CD14-positive monocyte (primary cell): ENCODE measurements around the gene NCOA7. TPM values are rescaled to one million over a fixed set of nuclear protein-coding genes. Genes with fewer than 3 reads are reported as not detected.

Source experiments
- DNase-seq, 3 donors: peaks; one replicate each; pipeline ENCODE4 v3.0.0-alpha.2; 2011 to 2022
- H2AFZ ChIP-seq: 2 replicates; pipeline ENCODE4 v1.6.0; 2012; ENCODE audit warnings: mild to moderate bottlenecking, low read depth, low read length, inconsistent platforms; ENCODE audit not compliant: insufficient read depth, poor library complexity, severe bottlenecking
- H3K27ac ChIP-seq, 2 donors: 1 replicate in 1 of 2; 2 replicates in 1 of 2; pipeline ENCODE4 v1.5.1; 2012 to 2013; ENCODE audit warnings: low read length in 2 of 2, control low read depth in 1 of 2, inconsistent platforms in 1 of 2, low read depth in 1 of 2, mild to moderate bottlenecking in 1 of 2
- H3K27me3 ChIP-seq, 2 donors: one replicate each; pipeline versions ENCODE4 v1.6.0 to v1.6.1; 2011 to 2013; ENCODE audit warnings: low read length in 2 of 2; ENCODE audit not compliant: control insufficient read depth in 2 of 2, insufficient read depth in 2 of 2
- H3K36me3 ChIP-seq, 2 donors: replicated peaks in 1 of 2; 1 replicate in 1 of 2; 2 replicates in 1 of 2; pipeline versions ENCODE4 v1.5.1 to v1.6.1; 2012 to 2013; ENCODE audit warnings: low read length in 2 of 2, control low read depth in 1 of 2, inconsistent platforms in 1 of 2, mild to moderate bottlenecking in 1 of 2; ENCODE audit not compliant: insufficient read depth in 2 of 2, control insufficient read depth in 1 of 2
- H3K4me1 ChIP-seq, 2 donors: 1 replicate in 1 of 2; 2 replicates in 1 of 2; pipeline versions ENCODE4 v1.5.1 to v1.6.1; 2012 to 2013; ENCODE audit warnings: low read length in 2 of 2, control low read depth in 1 of 2, inconsistent platforms in 1 of 2, mild to moderate bottlenecking in 1 of 2, moderate library complexity in 1 of 2; ENCODE audit not compliant: insufficient read depth in 2 of 2, control insufficient read depth in 1 of 2
- H3K4me2 ChIP-seq: replicated peaks from 2 replicates; pipeline ENCODE3; 2012; ENCODE audit warnings: low read length, moderate library complexity, mild to moderate bottlenecking; ENCODE audit not compliant: poor library complexity, severe bottlenecking; ENCODE audit errors: extremely low read depth
- H3K4me3 ChIP-seq, 3 experiments: fragments of 200-600 bp in 1 of 3; sonication (generic) in 1 of 3; replicated peaks in 1 of 3; 1 replicate in 2 of 3; 2 replicates in 1 of 3; pipeline ENCODE4 v1.5.1; 2011 to 2013; ENCODE audit warnings: low read length in 3 of 3, mild to moderate bottlenecking in 3 of 3, control low read depth in 2 of 3, low read depth in 2 of 3, inconsistent platforms in 1 of 3, moderate library complexity in 1 of 3
- H3K79me2 ChIP-seq: 2 replicates; pipeline ENCODE4 v1.6.0; 2012; ENCODE audit warnings: mild to moderate bottlenecking, control low read depth, inconsistent platforms, low read length, moderate library complexity; ENCODE audit not compliant: insufficient read depth
- H3K9ac ChIP-seq: 2 replicates; pipeline ENCODE4 v1.6.0; 2017; ENCODE audit warnings: low read length, mild to moderate bottlenecking; ENCODE audit not compliant: insufficient read depth, poor library complexity, severe bottlenecking
- H3K9me3 ChIP-seq, 2 donors: replicated peaks in 1 of 2; 1 replicate in 1 of 2; 2 replicates in 1 of 2; pipeline versions ENCODE4 v1.5.1 to v1.6.1; 2012 to 2013; ENCODE audit warnings: low read length in 2 of 2, control low read depth in 1 of 2; ENCODE audit not compliant: control insufficient read depth in 1 of 2, insufficient read depth in 1 of 2
- H4K20me1 ChIP-seq: 2 replicates; pipeline ENCODE4 v1.6.0; 2012; ENCODE audit warnings: mild to moderate bottlenecking, low read length, control low read depth, moderate library complexity; ENCODE audit not compliant: insufficient read depth
- H3K27ac Mint-ChIP-seq, 7 donors: one replicate each; pipeline ENCODE4 v1.8.0; 2020; ENCODE audit warnings: mild to moderate bottlenecking in 7 of 7, mixed read lengths in 7 of 7, moderate library complexity in 6 of 7, inconsistent platforms in 2 of 7
- H3K27me3 Mint-ChIP-seq, 3 donors: one replicate each; pipeline ENCODE4 v1.8.0; 2021 to 2022; ENCODE audit warnings: low read depth in 3 of 3, mild to moderate bottlenecking in 3 of 3, mixed read lengths in 3 of 3, moderate library complexity in 3 of 3, inconsistent platforms in 1 of 3
- H3K36me3 Mint-ChIP-seq, 2 donors: one replicate each; pipeline ENCODE4 v1.8.0; 2020; ENCODE audit warnings: mixed read lengths in 2 of 2, inconsistent platforms in 1 of 2, mild to moderate bottlenecking in 1 of 2
- H3K4me1 Mint-ChIP-seq: one replicate; pipeline ENCODE4 v1.8.0; 2020; ENCODE audit warnings: mild to moderate bottlenecking, mixed read lengths
- H3K4me3 Mint-ChIP-seq, 2 donors: one replicate each; pipeline ENCODE4 v1.8.0; 2020; ENCODE audit warnings: mild to moderate bottlenecking in 2 of 2, mixed read lengths in 2 of 2, moderate library complexity in 1 of 2
- H3K9me3 Mint-ChIP-seq, 7 donors: one replicate each; pipeline ENCODE4 v1.8.0; 2020 to 2022; ENCODE audit warnings: mixed read lengths in 7 of 7, mild to moderate bottlenecking in 6 of 7, moderate library complexity in 6 of 7, inconsistent platforms in 2 of 7
- WGBS: methylation state at CpG from one replicate; pipeline ENCODE4 v1.1.5; 2013; ENCODE audit warnings: missing lambda C conversion rate; ENCODE audit not compliant: insufficient coverage; 5-methylcytosine and 5-hydroxymethylcytosine counted together
- intact Hi-C, 2 donors: fragments of 100-400 bp; cut with micrococcal nuclease; formaldehyde crosslinking; loops; one replicate each; pipeline versions ENCODE4 v1.15.0 to v1.15.1; 2023
- polyA plus RNA-seq, 3 donors: library from polyadenylated mRNA; depleted of rRNA in 1 of 3; unstranded in 2 of 3; stranded (reverse) in 1 of 3; fragments of 300-500 nt in 2 of 3; fragments of >200 nt in 1 of 3; fragmentation: Illumina TruSeq in 2 of 3; gene quantifications; 1 replicate in 2 of 3; 2 replicates in 1 of 3; pipeline ENCODE4 v1.2.3, GENCODE V29; 2012 to 2021
- TF ChIP-seq, protein P1 (sequence below): fragments of 200-600 bp; IDR thresholded peaks from one replicate; pipeline ENCODE4 v1.8.0; 2022; ENCODE audit warnings: antibody characterized with exemption, mild to moderate bottlenecking

Gene NCOA7
- polyA plus RNA-seq, 3 donors, result 8.3 to 21.9 (median 11.2) TPM

DNA sequence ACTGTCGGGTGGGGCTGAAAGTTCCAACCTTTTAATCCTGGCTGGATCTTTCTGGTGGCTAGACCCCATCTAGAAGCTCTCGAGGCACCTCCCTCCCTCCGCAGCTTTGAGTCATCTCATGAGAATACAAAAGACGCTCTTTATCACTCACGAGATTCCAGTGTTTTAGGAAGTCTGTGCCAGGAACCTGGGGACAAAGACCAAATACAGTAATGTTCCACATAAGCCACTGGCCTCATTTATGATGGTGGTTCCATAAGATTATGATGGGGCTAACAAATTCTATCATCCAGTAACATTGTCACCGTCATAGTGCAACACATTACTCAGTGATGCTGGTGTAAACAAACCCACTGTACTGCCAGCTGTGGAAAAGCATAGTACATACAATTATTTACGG lies 48.7 kb downstream of the NCOA7 start:
- Mint-ChIP-seq H3K27ac (no peak overlapping the region), H3K27me3 (peaks cover 0 to 2% (median 0%) of the 10 kb centered on the region in 3 donors), H3K4me1 (peaks cover 42% of the 10 kb centered on the region), H3K36me3 (peaks cover 0 to 4% of the 10 kb centered on the region in 2 donors), H3K4me3 (no peak overlapping the region), H3K9me3 (no peaks in the 10 kb centered on the region)
- Histone ChIP-seq H3K9ac (no peak overlapping the region), H3K4me2 (no peak overlapping the region), H3K27me3 (no peaks in the 10 kb centered on the region), H3K27ac (no peak overlapping the region), H2AFZ (no peak overlapping the region), H3K79me2 (peaks cover 7% of the 10 kb centered on the region), H3K9me3 (no peaks in the 10 kb centered on the region), H4K20me1 (no peaks in the 10 kb centered on the region), H3K4me1 (peaks cover 38 to 46% of the 10 kb centered on the region in 2 donors), H3K4me3 (no peak overlapping the region), H3K36me3 (no peaks in the 10 kb centered on the region)
- no CpG with 5 or more reads among the region's 7 CpGs for WGBS
- DNase-seq, result no peak
- TF ChIP-seq, protein P1, sequence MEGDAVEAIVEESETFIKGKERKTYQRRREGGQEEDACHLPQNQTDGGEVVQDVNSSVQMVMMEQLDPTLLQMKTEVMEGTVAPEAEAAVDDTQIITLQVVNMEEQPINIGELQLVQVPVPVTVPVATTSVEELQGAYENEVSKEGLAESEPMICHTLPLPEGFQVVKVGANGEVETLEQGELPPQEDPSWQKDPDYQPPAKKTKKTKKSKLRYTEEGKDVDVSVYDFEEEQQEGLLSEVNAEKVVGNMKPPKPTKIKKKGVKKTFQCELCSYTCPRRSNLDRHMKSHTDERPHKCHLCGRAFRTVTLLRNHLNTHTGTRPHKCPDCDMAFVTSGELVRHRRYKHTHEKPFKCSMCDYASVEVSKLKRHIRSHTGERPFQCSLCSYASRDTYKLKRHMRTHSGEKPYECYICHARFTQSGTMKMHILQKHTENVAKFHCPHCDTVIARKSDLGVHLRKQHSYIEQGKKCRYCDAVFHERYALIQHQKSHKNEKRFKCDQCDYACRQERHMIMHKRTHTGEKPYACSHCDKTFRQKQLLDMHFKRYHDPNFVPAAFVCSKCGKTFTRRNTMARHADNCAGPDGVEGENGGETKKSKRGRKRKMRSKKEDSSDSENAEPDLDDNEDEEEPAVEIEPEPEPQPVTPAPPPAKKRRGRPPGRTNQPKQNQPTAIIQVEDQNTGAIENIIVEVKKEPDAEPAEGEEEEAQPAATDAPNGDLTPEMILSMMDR, result no peak
- intact Hi-C loops, result loop anchor here in 1 of 2 donors (10.0 kb wide), 1 partner anchor 55 kb away; no protein-coding TSS in a partner anchor

DNA sequence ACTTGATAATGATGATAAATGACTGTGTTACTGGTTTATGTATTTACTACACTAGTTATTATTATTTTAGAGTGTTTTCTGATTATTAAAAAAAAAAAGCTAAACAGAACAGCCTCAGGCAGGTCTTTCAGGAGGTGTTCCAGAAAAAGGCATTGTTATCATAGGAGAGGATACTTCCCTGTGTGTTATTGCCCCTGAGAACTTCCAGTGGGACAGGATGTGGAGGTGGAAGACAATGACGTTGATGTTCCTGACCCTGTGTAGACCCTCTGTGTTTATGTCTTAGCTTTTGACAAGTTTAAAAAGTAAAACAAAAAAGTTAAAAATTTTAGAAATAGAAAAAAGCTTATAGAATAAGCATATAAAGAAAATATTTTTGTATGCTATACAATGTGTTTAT lies 49.1 kb downstream of the NCOA7 start:
- no peak for DNase-seq
- Histone ChIP-seq H3K27me3 (no peaks in the 10 kb centered on the region), H3K4me2 (no peak overlapping the region), H3K27ac (no peak overlapping the region), H4K20me1 (no peaks in the 10 kb centered on the region), H3K79me2 (peaks cover 8% of the 10 kb centered on the region), H3K9me3 (no peaks in the 10 kb centered on the region), H3K4me1 (peaks cover 34 to 46% of the 10 kb centered on the region in 2 donors), H2AFZ (no peak overlapping the region), H3K9ac (no peak overlapping the region), H3K4me3 (no peak overlapping the region), H3K36me3 (no peaks in the 10 kb centered on the region)
- intact Hi-C loops, result loop anchor here (10.0 kb wide), 2 partner anchors 45 to 55 kb away; partner anchors contain the start of gene NCOA7 (in 1 of the 2)
- H3K4me1 Mint-ChIP-seq, result peaks cover 40% of the 10 kb centered on the region
- no CpG with 5 or more reads among the region's 1 CpG for WGBS
- peaks cover 0 to 2% (median 0%) of the 10 kb centered on the region in 3 donors for H3K27me3 Mint-ChIP-seq
- no peaks in the 10 kb centered on the region for H3K9me3 Mint-ChIP-seq
- TF ChIP-seq, protein P1, result no peak
- H3K27ac Mint-ChIP-seq, result no peak overlapping the region
- peaks cover 0 to 4% of the 10 kb centered on the region in 2 donors for H3K36me3 Mint-ChIP-seq
- H3K4me3 Mint-ChIP-seq, result no peak overlapping the region
